ENCODE measurements around the gene GGA1.

GRCh38 chr22:37681556-37682049 lies 73.0 kb downstream of the GGA1 start:
- TF ChIP-seq YY1 (IDR thresholded peaks at IDR 0.05; ENCODE audit: low read depth), result no peak
- no peak for TF ChIP-seq EP300 (IDR thresholded peaks at IDR 0.05; ENCODE audit: borderline replicate concordance)
- TF ChIP-seq TCF12 (IDR thresholded peaks at IDR 0.05; ENCODE audit: low read depth), result no peak
- no peak for TF ChIP-seq EGR1 (IDR thresholded peaks at IDR 0.05)
- TF ChIP-seq MAX (IDR thresholded peaks at IDR 0.05), result peak; percentile 30
- no peak for TF ChIP-seq CEBPB (IDR thresholded peaks at IDR 0.05)
- no peak for TF ChIP-seq FOXM1 (IDR thresholded peaks at IDR 0.05; ENCODE audit: borderline replicate concordance, low read depth)
- TF ChIP-seq RAD21 (IDR thresholded peaks at IDR 0.05; ENCODE audit: low read depth), result peak; percentile 94
- no peak for TF ChIP-seq REST (IDR thresholded peaks at IDR 0.05; ENCODE audit: low read depth)
- TF ChIP-seq NFIC (IDR thresholded peaks at IDR 0.05), result no peak
- no peak for TF ChIP-seq USF1 (IDR thresholded peaks at IDR 0.05)
